ENCODE measurements around the gene SPACA6. TPM values are rescaled to one million over a fixed set of nuclear protein-coding genes. Genes with fewer than 3 reads are reported as not detected.

SPACA6 gene
- polyA plus RNA-seq, 3 donors, result 0.99 to 5.1 (median 2.4) TPM

DNA sequence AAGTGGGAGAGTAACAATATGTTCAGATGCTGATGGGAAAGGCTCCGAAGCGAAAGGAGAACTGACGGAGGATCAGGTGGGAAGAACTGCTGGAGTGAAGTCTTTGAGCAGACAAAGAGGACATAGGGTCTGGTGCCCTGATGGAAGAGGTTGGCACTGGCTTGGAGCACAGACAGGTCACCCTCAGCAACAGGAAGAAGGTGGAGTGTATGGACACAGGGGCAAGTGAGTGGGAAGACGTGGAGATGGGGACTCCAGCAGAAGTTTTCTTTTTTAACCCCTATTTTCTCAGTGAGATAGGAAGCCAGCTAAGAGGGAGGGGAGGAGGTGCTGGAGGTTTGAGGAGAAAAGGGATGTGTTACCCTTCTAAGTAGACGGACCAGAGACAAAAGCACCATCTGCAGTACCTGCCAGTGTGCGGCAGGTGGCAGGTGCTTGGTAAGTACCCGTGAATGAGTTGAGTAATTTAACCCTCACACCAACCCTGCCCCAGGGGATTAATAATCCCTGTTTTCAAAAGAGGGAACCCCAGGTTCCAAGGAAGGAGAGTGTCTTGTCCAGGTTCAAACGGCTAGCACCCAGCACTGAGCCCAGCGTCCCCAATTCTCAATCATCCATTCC is 19.4 kb downstream of the SPACA6 start:
- 95% methylated on average over 3 of the region's 9 CpGs for WGBS (ENCODE audit: insufficient coverage)
- Histone ChIP-seq H3K9ac (ENCODE audit: insufficient read depth, low read length, poor library complexity, severe bottlenecking) (no peak overlapping the region), H3K27ac (ENCODE audit: low read depth in 1 of 2, low read length in 2 of 2) (no peak overlapping the region), H3K4me1 (ENCODE audit: control insufficient read depth in 1 of 2, insufficient read depth in 2 of 2, low read length in 2 of 2) (peaks cover 19 to 25% of the 10 kb centered on the region in 2 donors), H3K79me2 (ENCODE audit: insufficient read depth, low read length) (no peaks in the 10 kb centered on the region), H2AFZ (ENCODE audit: insufficient read depth, low read depth, low read length, poor library complexity, severe bottlenecking) (no peak overlapping the region), H4K20me1 (ENCODE audit: insufficient read depth, low read length) (no peaks in the 10 kb centered on the region), H3K4me3 (replicated peaks in 1 of 3; ENCODE audit: low read depth in 2 of 3, low read length in 3 of 3) (no peak overlapping the region), H3K36me3 (replicated peaks in 1 of 2; ENCODE audit: control insufficient read depth in 1 of 2, insufficient read depth in 2 of 2, low read length in 2 of 2) (peaks cover 0 to under 1% of the 10 kb centered on the region in 2 donors), H3K9me3 (replicated peaks in 1 of 2; ENCODE audit: control insufficient read depth in 1 of 2, insufficient read depth in 1 of 2, low read length in 2 of 2) (no peaks in the 10 kb centered on the region), H3K4me2 (replicated peaks; ENCODE audit: extremely low read depth, low read length, poor library complexity, severe bottlenecking) (no peak overlapping the region), H3K27me3 (ENCODE audit: control insufficient read depth in 2 of 2, insufficient read depth in 2 of 2, low read length in 2 of 2) (peaks cover 2 to 19% of the 10 kb centered on the region in 2 donors)
- no peak overlapping the region for H3K27ac Mint-ChIP-seq
- TF ChIP-seq, protein P1, sequence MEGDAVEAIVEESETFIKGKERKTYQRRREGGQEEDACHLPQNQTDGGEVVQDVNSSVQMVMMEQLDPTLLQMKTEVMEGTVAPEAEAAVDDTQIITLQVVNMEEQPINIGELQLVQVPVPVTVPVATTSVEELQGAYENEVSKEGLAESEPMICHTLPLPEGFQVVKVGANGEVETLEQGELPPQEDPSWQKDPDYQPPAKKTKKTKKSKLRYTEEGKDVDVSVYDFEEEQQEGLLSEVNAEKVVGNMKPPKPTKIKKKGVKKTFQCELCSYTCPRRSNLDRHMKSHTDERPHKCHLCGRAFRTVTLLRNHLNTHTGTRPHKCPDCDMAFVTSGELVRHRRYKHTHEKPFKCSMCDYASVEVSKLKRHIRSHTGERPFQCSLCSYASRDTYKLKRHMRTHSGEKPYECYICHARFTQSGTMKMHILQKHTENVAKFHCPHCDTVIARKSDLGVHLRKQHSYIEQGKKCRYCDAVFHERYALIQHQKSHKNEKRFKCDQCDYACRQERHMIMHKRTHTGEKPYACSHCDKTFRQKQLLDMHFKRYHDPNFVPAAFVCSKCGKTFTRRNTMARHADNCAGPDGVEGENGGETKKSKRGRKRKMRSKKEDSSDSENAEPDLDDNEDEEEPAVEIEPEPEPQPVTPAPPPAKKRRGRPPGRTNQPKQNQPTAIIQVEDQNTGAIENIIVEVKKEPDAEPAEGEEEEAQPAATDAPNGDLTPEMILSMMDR (IDR thresholded peaks at IDR 0.05), result peak; percentile 29
- H3K4me1 Mint-ChIP-seq, result peaks cover 28% of the 10 kb centered on the region
- peak in 2 of 3 donors; percentile 53 to 55 for DNase-seq
- H3K9me3 Mint-ChIP-seq, result peaks cover 0 to 13% (median 3%) of the 10 kb centered on the region in 7 donors
- intact Hi-C loops (cut with micrococcal nuclease), result no loop called here
- H3K4me3 Mint-ChIP-seq, result peak overlapping the region; percentile 28 to 78
- peaks cover 24 to 52% (median 37%) of the 10 kb centered on the region in 3 donors for H3K27me3 Mint-ChIP-seq (ENCODE audit: low read depth in 3 of 3)
- peaks cover 8 to 12% of the 10 kb centered on the region in 2 donors for H3K36me3 Mint-ChIP-seq

DNA sequence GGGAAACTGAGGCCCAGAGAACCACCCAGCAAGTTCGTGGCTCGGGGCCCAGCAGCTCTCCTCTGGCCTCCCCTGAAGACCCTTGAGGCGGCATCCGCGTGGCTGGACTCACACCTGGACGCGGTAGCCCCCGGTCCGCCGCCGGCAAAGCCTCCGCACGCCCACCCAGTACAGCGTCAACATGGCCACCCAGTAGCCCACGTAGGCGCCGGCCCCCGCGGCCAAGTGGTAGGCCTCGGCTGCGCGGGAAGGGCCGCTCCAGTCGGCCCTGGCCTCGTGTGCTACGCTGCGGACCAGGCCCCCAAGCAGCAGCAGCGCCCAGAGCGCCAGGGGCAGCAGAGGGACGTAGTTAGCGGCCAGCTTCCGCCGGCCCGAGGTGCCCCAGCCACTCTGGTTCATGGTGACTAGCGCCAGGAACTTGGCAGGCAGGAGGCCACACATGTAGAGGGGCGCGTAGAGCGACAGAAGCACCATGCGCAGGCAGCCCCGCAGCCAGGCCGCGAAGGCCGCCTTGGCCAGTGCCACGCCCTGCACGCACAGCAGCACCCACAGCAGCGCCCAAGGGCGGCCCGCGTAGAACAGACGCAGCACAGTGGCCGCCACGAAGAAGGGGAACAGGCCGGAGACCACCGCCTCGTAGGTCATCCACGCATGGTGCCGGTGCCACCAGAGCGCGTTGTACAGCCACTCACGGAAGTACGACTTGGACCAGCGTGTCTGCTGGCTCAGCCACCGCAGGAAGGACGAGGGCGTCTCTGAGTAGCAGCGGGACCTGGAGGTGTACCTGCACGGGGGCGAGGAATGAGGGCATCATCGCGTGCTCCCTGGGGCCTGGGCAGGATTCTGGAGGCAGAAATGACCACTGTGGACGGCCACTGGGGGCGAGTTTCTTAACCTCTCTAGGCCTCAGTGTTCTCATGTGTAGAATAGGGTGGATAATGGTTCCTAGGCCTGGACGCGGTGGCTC is 20.5 kb downstream of the SPACA6 start:
- Histone ChIP-seq H3K9ac (ENCODE audit: insufficient read depth, low read length, poor library complexity, severe bottlenecking) (no peak overlapping the region), H3K27ac (ENCODE audit: low read depth in 1 of 2, low read length in 2 of 2) (no peak overlapping the region), H3K4me3 (replicated peaks in 1 of 3; ENCODE audit: low read depth in 2 of 3, low read length in 3 of 3) (no peak overlapping the region), H2AFZ (ENCODE audit: insufficient read depth, low read depth, low read length, poor library complexity, severe bottlenecking) (no peak overlapping the region), H3K27me3 (ENCODE audit: control insufficient read depth in 2 of 2, insufficient read depth in 2 of 2, low read length in 2 of 2) (peaks cover 12 to 30% of the 10 kb centered on the region in 2 donors), H3K4me2 (replicated peaks; ENCODE audit: extremely low read depth, low read length, poor library complexity, severe bottlenecking) (no peak overlapping the region), H3K4me1 (ENCODE audit: control insufficient read depth in 1 of 2, insufficient read depth in 2 of 2, low read length in 2 of 2) (peaks cover 19 to 25% of the 10 kb centered on the region in 2 donors), H4K20me1 (ENCODE audit: insufficient read depth, low read length) (no peaks in the 10 kb centered on the region), H3K79me2 (ENCODE audit: insufficient read depth, low read length) (no peaks in the 10 kb centered on the region), H3K9me3 (replicated peaks in 1 of 2; ENCODE audit: control insufficient read depth in 1 of 2, insufficient read depth in 1 of 2, low read length in 2 of 2) (no peaks in the 10 kb centered on the region), H3K36me3 (replicated peaks in 1 of 2; ENCODE audit: control insufficient read depth in 1 of 2, insufficient read depth in 2 of 2, low read length in 2 of 2) (no peaks in the 10 kb centered on the region)
- DNase-seq, result no peak
- Mint-ChIP-seq H3K36me3 (peaks cover 3 to 10% of the 10 kb centered on the region in 2 donors), H3K27me3 (ENCODE audit: low read depth in 3 of 3) (peaks cover 34 to 61% (median 45%) of the 10 kb centered on the region in 3 donors), H3K9me3 (peaks cover 2 to 19% (median 8%) of the 10 kb centered on the region in 7 donors), H3K27ac (no peak overlapping the region), H3K4me3 (no peak overlapping the region), H3K4me1 (peaks cover 28% of the 10 kb centered on the region)
- TF ChIP-seq, protein P1 (IDR thresholded peaks at IDR 0.05), result no peak
- WGBS (ENCODE audit: insufficient coverage), result 95% methylated on average over 72 of the region's 74 CpGs
- intact Hi-C loops (cut with micrococcal nuclease), result no loop called here
